ENCODE results near the gene OBP2B.
"Not testable (repeated sequence)": the region's sequence is repeated elsewhere in the genome, so short reads cannot be mapped to it uniquely, and the experiment has no call there.

OBP2B gene

DNA sequence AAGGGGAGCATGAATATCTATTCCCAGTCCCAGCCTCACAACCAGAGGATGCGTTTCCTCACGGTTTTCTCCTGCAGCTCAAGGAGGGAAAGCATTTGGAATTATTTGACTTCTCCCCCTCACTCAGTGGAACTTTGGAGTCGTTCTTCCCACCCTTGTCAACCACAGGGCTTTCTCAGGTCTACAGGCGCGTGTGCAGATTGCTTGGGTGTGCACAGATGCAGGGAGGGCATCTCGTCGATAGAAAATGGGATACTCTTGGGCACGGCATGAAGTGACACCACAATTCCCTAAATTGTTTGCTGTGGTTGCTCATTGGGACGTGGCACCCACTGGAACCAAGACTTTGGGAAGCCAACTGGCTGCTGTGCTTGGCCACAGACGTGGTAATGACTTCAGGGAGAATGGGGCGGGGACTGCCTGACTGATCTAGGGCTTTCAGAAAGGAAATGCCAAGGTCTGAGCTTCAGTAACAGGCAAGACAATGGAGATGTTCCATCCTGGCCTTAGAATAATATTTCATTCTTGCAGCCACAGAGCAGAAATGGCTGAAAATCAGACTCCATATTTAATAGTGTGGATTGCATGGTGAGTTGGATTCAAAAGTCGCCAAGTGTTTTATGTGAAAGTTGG lies 12.2 kb upstream of the OBP2B start:
- DNase-seq (ENCODE audit: low read depth) = no peak

DNA sequence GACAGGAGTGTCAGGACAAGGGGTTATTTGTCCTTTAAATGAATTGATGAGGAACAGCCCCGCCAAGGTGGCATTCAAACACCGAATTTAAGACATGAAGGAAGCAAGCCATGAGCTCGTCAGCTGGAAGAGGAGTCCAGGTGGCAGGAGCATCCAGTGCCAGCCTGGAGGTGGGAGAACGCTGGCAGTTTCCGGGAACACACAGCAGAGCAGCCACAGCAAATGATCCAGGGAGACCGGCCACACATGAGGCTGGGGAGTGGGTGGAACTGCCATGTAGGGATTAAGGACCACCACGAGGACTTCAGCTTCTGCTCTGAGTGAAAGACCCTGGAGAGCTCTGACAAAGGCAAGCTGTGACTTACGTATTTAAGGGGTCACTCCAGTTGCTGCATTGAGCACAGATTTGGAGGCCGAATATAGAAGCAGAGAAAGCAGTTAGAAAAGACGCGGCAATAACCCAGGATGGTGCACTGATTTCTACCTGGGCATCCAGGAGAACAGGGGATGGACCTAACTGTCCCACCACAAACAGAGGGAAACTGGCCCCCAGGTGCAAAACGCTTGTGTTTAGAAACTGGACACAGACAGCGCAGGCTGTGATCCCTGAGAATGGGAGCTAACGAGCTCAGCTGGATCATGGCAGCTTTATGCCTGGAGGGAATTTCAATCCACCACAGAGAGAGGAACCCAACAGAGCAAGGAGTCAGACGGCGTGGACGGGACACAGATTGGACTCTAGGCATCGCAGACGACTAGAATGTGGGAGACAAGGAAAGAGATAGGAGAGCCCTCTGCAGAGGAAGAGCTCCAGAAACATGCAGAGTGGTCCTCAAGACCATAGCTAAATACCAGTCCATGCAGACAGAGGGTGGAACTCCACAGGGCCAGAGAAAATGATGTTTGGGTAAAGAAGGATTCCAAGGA lies 9.3 kb upstream of the OBP2B start:
- not testable (repeated sequence) for DNase-seq (ENCODE audit: low read depth)

DNA sequence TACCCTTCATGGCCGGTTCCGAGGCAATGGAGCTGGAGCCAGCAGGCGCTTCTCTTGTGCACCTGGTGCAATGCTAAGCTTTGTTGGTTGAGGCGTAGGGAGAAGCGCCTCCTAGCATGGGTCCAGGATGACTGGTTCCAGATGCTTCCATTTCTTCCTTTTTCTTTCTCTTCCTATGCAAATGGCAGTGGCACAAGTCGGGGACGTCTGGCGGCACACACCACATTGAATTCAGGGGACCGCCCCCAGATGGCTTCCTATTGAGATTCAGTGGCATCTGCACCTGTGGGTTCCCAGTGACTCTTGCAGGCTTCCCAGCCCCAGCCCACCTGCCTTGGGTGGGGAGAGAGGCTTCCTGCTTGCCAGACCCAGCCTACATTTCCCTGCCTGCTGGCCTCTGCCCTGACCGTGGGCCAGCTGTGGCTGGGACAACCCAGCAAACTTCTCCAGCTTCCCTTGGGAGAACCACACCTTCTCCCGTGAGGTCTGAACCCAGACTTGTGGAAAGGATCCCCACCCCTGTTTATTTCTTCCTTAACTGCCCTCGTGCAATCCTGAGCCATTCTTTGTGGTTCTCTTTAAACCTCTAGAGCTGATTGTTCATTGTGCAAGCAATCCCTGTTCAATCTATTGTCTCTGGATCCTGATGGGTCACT lies 8.4 kb upstream of the OBP2B start:
- not testable (repeated sequence) for DNase-seq (ENCODE audit: low read depth)

DNA sequence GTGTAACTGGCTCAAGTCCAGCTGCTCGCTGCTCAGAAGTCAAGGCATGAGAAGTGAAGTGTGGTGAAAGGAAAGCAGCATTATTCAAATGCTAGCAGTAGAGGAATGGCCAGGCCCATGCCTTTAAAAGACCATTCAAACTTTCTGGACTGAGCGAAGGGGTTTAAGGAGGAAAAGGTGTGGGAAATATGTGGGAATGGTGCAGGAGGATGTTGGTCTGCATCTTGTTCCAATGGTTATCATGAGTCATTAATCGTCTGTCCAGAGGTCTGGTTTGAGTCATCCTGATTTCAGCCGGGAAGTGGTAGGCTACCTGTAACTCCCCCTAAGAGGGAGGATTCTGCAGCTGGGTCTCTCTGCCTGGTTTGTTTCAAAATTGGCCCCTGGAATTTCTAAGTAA lies 5.2 kb upstream of the OBP2B start:
- not testable (repeated sequence) for DNase-seq (ENCODE audit: low read depth)

DNA sequence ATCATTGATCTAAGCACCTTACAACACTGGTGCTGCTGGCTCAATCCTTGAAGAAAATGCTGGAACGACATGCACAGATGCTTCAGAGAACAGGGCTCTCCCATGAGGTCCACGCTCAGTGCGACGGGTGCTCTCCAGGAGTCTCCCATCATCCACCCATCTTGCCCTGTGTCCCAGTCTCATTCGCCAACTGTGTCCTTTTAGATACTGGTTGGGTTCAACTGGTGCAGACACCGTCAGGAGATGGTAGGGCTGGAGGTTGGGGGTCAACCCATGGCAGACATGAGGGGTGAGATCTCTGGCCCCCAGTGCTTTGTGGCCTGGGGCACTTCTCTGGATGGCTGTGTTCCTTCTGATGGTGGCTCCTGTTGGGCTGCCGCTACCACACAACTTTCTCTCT lies 1.6 kb upstream of the OBP2B start:
- no peak for DNase-seq (ENCODE audit: low read depth)

DNA sequence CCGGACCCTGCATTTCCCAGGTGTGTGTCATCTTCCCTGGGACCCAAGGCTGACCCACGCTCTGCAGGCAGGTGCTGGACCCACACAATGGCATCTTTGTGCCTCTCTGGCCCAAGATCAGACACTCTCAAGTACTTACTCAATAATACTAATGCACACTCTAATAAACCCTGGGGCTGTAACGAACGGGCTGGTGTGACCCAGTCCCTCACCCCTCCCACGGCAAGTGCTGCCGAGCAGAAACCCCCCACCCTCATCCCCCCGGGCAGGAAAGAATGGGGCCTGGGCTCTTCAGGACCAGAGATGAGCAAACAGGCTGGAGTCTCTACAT lies 1.1 kb upstream of the OBP2B start:
- no peak for DNase-seq (ENCODE audit: low read depth)

DNA sequence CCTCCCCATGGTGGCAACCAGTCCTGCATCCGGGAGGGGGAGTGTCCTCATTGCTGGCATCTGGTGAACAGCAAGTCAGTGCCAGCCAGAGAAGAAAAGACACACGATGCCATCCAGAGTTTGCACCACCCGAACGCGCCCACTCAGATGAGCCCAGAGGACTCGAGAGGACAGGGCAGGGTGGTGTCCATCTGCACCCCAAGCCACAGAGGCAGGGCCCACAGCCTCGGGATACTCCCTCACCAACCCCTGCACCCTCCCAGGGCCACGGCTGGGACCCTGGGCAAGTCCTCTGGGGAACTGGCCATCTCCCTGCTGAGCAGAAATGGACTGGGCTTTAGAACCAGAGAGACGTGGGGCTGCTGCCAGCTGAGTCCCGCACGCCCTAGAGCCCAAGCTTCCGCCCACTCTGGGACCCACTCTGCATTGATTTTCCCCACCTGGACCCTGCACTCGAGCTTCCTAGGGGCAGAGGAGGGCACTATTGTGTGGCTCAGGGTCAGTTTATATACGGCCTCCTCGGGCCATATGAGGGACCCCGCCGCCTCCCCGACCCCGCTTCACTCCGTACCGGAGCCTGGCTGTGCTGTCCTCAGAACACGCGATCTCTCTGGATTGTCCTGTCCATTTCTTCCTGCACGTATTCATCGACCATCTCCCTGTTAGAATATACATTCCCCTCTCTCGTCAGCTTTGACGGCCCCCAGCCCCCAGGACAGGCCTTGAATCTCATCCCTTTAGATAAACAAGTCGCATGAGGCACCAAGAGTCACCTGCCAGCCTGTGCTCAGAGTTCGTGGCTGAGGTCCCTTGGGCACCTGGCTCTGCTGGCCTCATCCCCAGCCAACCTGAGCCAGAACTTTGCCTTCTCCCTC lies 514 bp upstream of the OBP2B start:
- DNase-seq (ENCODE audit: low read depth) = not testable (repeated sequence)

DNA sequence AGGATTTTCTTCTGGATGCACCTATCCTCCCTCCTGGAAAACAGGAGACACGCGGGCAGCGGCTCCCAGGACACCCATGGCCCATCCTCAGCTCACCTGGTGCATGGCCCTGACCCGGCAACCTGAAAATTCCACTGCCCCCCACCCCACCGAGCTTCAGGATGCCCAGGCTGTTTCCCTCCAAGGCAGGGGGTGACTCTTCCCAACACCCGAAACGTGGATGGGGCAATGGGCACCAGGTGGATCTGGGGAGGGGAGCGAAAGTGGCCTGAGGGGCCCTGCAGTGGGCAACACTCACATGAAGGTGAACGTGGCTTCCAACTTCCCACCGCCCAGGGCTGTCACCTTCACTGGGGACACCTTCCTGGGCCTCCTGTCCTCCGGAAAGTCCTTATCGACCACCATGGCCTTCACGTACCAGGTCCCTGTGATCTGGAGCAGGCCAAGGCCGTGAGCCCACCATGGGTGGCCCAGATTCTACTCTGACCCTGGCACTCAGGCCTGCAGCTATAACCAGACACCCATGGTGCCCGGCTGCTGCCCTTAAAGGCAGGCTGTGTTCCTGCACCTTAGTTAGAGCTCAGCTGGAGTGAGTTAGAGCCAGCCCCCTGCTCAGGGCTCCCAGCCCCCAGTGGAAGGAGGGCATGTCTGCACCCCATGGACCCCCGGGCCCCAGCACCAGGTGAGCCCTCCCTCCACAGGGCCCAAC lies 725 bp downstream of the OBP2B start:
- DNase-seq (ENCODE audit: low read depth) = not testable (repeated sequence)

DNA sequence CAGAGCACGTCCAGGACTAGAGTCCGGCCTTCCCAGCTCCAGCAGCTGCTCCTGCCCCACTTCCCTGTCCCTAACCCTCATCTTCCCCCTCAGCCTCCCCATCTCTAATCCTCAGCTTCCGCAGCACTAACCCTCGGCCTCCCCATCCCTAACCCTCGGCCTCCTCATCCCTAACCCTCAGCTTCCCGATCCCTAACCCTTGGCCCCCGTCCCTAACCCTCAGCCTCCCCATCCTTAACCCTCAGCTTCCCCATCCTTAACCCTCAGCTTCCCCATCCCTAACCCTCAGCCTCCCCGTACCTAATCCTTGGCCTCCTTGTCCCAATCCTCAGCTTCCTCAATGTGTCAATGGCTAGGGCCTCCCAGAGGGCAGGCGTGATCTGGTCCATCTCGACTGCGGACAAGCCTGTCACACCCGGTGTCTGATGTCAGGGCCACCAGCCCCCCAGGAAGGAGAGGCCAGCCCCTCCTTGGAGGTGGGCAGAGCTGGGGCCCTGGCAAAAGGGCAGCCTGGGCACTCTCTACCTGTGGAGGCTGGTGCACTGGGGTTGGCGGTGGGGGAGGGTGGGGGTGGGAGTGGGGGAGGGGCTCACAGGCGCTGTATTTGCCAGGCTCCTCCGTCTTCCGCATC lies 1.4 kb downstream of the OBP2B start:
- no peak for DNase-seq (ENCODE audit: low read depth)

DNA sequence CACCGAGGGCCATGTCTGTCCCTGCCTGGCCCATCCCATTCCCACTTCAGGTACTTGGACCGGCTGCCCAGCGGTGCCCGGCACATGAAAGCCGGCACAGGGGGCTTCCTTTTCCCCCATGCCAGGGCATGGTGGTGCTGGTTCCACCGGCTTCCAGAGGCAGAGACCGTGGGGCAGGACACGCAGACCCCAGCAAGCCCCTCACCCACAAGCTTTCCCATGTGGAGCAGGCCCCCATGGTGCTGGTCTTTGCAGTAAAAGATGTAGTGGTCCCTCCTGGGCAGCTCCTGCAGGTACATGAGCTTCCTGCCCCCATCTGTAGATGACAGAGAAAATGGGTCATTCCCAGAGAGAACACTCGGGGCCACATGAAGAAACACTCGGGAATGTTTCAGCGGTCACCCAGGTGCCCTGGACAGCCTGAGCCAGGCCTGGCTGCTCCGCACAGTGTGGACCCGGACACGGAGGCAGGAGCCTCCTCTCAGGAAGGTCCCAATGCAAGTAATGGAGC lies 2.0 kb downstream of the OBP2B start:
- no peak for DNase-seq (ENCODE audit: low read depth)

DNA sequence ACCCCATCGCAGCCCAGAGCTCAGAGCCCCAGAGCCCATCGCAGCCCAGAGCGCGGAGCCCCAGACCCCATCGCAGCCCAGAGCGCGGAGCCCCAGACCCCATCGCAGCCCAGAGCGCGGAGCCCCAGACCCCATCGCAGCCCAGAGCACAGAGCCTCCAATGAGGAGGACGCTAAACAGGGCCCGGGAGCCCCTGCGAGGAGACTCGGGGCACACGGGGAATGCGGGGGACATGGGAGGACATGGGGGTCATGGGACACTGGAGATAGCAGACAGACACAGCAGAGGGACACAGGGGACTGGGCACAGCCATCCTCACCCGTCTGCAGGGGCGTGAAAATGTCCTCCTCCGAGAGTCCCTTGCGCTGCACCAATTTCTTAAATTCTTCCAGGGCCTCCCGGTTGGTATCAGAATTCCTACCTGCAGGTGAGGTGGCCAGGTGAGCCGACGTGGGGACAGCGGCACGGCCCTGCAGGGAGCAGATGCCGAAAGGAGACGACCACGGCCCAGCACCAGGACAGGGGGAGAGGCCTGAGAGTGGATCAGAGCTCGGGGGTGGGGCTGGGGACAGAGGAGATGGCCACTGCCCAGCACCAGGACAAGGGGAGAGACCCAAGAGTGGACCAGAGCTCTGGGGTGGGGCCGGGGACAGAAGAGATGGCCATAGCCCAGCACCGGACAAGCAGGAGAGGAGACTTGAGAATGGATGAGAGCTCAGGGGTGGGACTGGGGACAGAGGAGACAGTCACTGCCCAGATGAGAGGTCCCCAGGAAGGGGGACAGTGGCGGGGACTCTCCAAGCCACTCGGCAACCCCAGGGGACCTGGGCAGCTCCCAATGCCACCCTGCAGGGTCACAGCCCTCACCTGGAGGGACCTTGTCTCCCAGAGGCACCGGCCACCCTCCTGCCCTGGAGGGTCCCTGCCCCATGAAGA lies 2.8 kb downstream of the OBP2B start:
- DNase-seq (ENCODE audit: low read depth) = no peak

DNA sequence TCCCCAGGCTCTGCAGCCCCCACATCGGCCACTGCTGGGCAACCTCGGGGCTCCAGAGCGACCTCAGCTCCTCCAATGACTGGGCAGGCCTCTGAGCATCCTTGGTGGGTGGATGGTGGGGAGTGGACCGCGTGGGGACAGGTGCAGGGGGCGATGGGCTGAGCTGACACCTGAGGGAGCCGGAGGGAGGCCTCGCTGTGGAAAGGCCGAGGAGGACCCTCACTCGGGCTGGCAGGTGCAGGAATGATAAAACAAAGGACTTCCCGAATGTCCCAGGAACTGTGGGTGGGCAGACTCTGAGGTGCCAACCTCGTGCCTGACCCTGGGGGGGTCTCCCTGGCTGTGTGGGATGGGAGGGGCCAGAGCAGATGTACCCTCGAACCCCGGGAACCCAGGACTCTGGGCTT lies 3.6 kb downstream of the OBP2B start:
- not testable (repeated sequence) for DNase-seq (ENCODE audit: low read depth)

DNA sequence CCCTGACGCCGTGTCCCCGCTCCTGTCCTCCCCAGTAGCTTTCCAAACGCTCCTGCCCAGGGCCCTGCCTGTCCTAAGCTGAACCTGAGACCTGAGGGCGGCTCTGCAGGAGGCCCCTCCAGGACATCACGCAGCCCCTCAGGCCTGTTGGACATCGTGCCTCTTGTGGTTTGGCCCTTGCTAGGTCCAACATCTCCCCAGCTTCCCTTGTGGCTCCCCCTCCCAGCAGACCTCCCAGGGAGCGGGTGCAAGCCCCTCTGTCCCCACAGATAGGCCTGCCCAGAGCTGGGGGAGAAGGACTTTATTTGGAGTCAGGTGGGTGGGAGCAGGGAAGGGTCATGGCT lies 4.1 kb downstream of the OBP2B start:
- no peak for DNase-seq (ENCODE audit: low read depth)

DNA sequence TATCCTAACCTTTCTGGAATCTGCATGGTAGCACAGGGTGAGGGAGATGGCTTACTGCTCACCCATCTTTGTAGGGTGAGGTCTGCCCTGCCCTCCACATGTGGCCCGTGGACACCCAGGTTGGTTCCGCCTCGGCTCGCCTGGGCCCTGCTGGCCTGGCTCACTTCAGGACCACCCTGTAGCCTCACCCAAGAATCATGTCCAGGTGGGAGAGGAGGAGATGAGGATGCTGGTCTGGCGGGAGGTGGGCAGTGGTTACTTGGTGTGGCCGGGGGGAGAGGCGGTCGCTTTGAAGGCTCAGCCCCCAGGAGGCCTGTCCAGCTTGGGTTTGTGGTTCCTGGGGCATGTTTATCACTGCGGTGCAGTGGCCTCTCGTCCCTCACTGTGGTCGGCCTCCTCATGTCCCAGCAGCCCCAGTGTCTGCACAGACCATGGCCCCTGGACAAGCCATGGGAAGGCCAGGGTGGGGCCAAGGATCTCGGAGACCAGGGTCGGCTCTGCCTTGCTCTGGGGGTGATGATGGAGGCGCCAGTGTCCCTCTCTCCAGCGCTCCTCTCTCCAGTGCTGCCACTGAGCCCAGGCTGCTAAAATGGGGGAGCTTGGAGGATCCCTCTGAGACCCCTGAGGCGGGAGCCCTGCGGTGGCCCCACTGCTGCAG lies 4.6 kb downstream of the OBP2B start:
- no peak for DNase-seq (ENCODE audit: low read depth)

DNA sequence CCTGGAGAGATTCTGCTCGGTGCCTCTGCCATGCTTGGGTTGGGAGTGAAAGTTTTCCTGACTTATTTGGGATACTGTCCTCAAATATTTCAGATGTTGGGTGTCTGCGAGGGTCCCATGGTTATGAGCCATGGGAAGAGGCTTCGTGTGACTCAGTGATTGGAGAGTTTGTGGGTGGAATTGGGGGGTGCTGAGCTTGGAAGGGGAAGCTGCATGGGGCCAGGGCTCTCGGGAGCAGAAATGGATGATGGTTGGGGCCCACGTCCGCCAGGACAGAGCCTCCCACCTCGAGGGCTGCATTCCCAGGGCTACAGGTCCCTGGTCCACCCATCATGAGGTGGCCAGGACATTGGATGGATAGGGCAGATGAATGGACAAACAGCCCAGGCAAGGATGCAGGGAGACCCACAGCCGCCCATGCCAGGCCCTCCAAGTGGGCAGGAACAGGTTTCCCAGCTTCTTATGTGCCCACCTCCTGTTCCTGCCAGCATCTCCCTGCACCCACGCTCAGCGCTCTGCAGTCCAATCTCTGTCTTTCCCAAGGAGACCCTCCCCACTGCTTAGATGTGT lies 5.5 kb downstream of the OBP2B start:
- no peak for DNase-seq (ENCODE audit: low read depth)

DNA sequence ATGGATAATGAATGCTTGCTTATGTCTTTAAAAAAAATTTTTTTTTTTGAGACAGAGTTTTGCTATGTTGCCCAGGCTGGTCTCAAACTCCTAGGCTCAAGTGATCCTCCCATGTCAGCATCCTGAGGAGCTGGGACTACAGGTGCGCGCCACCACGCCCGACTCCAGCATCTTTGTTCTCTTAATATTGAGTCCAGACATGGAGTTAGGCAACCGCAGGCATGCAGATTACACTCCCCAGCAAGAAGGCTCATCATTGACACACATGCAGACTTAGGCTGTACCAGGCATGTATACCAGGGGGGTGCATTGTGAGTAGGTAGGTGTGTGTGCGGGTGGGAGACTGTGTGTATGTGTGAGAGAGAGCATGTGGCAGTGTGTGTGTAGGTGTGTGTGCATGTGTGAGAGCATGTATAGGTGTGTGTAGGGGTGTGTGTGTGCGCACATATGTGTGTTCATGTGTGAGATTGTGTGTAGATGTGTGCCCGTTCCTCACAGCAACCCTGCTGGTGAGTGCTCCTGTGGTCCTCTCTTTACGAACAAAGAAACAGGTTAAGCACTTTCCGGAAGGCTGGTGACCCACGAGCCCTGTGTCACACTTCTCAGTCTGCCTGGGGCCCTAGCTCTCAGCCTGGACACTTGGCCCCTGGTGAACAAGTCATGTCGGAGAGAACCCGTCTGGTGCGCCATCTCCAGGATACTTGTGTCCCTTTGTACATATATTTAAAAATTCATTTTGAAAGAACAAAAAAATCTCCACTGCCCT lies 6.2 kb downstream of the OBP2B start:
- no peak for DNase-seq (ENCODE audit: low read depth)

DNA sequence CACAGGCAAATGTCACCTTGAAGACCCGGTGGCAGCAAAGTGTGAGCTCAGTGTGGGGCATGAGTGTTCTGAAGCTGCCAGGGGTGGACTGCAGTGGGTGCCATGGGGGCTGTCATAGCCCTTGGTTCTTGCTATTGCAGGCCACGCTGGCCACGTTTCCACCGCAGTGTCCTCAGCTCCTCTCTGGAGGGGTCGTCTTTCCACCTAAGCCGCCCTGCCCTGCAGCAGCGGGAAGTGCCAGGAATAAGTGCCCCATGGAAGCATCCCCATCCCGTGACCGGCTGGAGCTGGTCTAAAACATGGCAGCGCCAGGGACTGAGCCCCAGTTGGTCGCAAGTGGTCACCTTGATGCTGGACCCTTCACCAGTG lies 6.9 kb downstream of the OBP2B start:
- no peak for DNase-seq (ENCODE audit: low read depth)

Measured in stimulated activated CD4-positive, alpha-beta T cell treated with anti-CD3 and anti-CD28 coated beads, Interleukin-2, amount 100 ng/mL, for 4 hours (primary cell).